Memory B cell (primary cell): ENCODE measurements around the gene GRM3.

Source experiments
- ATAC-seq: fragments of 150-1000 bp; cut with Tn5 transposase; 2 replicates; pipeline ENCODE4 v1.10.0; 2021; ENCODE audit warnings: low read depth, mild to moderate bottlenecking, moderate library complexity
- DNase-seq, 2 donors: peaks; one replicate each; pipeline ENCODE4 v3.0.0; 2022; ENCODE audit warnings: low spot score in 2 of 2
- H3K27ac Mint-ChIP-seq: one replicate; pipeline ENCODE4 v1.8.0; 2022; ENCODE audit warnings: mild to moderate bottlenecking, moderate library complexity, mixed read lengths
- H3K27me3 Mint-ChIP-seq: one replicate; pipeline ENCODE4 v1.8.0; 2022; ENCODE audit warnings: mixed read lengths
- H3K36me3 Mint-ChIP-seq: one replicate; pipeline ENCODE4 v1.8.0; 2022; ENCODE audit warnings: mild to moderate bottlenecking, mixed read lengths
- H3K4me1 Mint-ChIP-seq: one replicate; pipeline ENCODE4 v1.8.0; 2022; ENCODE audit warnings: mixed read lengths
- H3K4me3 Mint-ChIP-seq: one replicate; pipeline ENCODE4 v1.8.0; 2022; ENCODE audit warnings: mild to moderate bottlenecking, moderate library complexity, mixed read lengths
- H3K9me3 Mint-ChIP-seq: one replicate; pipeline ENCODE4 v1.8.0; 2022; ENCODE audit warnings: mixed read lengths

GRM3 gene

GRCh38 chr7:86848226-86848625 is 204.5 kb downstream of the GRM3 start:
- H3K27me3 Mint-ChIP-seq: no peaks in the 10 kb centered on the region
- no peak overlapping the region for H3K27ac Mint-ChIP-seq
- H3K4me1 Mint-ChIP-seq: no peaks in the 10 kb centered on the region
- no peak overlapping the region for H3K4me3 Mint-ChIP-seq
- DNase-seq: no peak
- no peaks in the 10 kb centered on the region for H3K36me3 Mint-ChIP-seq
- no peak for ATAC-seq
- H3K9me3 Mint-ChIP-seq: no peaks in the 10 kb centered on the region

GRCh38 chr7:86851566-86851965 is 207.9 kb downstream of the GRM3 start:
- no peak for DNase-seq
- H3K4me1 Mint-ChIP-seq: no peaks in the 10 kb centered on the region
- no peak for ATAC-seq
- no peak overlapping the region for H3K27ac Mint-ChIP-seq
- H3K27me3 Mint-ChIP-seq: peaks cover 1% of the 10 kb centered on the region
- H3K4me3 Mint-ChIP-seq: no peak overlapping the region
- H3K9me3 Mint-ChIP-seq: no peaks in the 10 kb centered on the region
- no peaks in the 10 kb centered on the region for H3K36me3 Mint-ChIP-seq

GRCh38 chr7:86863452-86863851 is 219.7 kb downstream of the GRM3 start:
- no peaks in the 10 kb centered on the region for H3K9me3 Mint-ChIP-seq
- no peaks in the 10 kb centered on the region for H3K27me3 Mint-ChIP-seq
- no peaks in the 10 kb centered on the region for H3K4me1 Mint-ChIP-seq
- no peak for DNase-seq
- no peak overlapping the region for H3K4me3 Mint-ChIP-seq
- ATAC-seq: no peak
- H3K36me3 Mint-ChIP-seq: peaks cover 4% of the 10 kb centered on the region
- H3K27ac Mint-ChIP-seq: no peak overlapping the region

- peaks cover 8% of the 10 kb centered on the region for H3K36me3 Mint-ChIP-seq
- ATAC-seq (no peak), DNase-seq (no peak)
- no peaks in the 10 kb centered on the region for H3K27me3 Mint-ChIP-seq
- H3K4me1 Mint-ChIP-seq: no peaks in the 10 kb centered on the region
- H3K4me3 Mint-ChIP-seq: no peak overlapping the region
- peaks cover 4% of the 10 kb centered on the region for H3K9me3 Mint-ChIP-seq
- H3K27ac Mint-ChIP-seq: no peak overlapping the region
Observed at GRCh38 chr7:86867163-86867762, 223.6 kb downstream of the GRM3 start.

- no peaks in the 10 kb centered on the region for H3K9me3 Mint-ChIP-seq
- DNase-seq (no peak), ATAC-seq (no peak)
- H3K4me3 Mint-ChIP-seq: no peak overlapping the region
- no peaks in the 10 kb centered on the region for H3K27me3 Mint-ChIP-seq
- H3K27ac Mint-ChIP-seq: no peak overlapping the region
- H3K4me1 Mint-ChIP-seq: no peaks in the 10 kb centered on the region
- H3K36me3 Mint-ChIP-seq: peaks cover 2% of the 10 kb centered on the region
Observed at GRCh38 chr7:86876146-86876545, 232.4 kb downstream of the GRM3 start.

GRCh38 chr7:86884152-86884551 is 240.4 kb downstream of the GRM3 start:
- no peak for DNase-seq
- H3K36me3 Mint-ChIP-seq: peaks cover 10% of the 10 kb centered on the region
- no peak overlapping the region for H3K27ac Mint-ChIP-seq
- no peaks in the 10 kb centered on the region for H3K4me1 Mint-ChIP-seq
- no peak overlapping the region for H3K4me3 Mint-ChIP-seq
- no peaks in the 10 kb centered on the region for H3K9me3 Mint-ChIP-seq
- no peak for ATAC-seq
- H3K27me3 Mint-ChIP-seq: no peaks in the 10 kb centered on the region

- no peak overlapping the region for H3K4me3 Mint-ChIP-seq
- no peak overlapping the region for H3K27ac Mint-ChIP-seq
- H3K36me3 Mint-ChIP-seq: peaks cover 12% of the 10 kb centered on the region
Observed at GRCh38 chr7:86889501-86889900, 245.8 kb downstream of the GRM3 start.

GRCh38 chr7:86898171-86898570 is 254.5 kb downstream of the GRM3 start:
- Mint-ChIP-seq H3K4me3 (no peak overlapping the region), H3K27me3 (no peaks in the 10 kb centered on the region), H3K4me1 (no peaks in the 10 kb centered on the region), H3K27ac (no peak overlapping the region), H3K36me3 (peaks cover 2% of the 10 kb centered on the region), H3K9me3 (no peaks in the 10 kb centered on the region)
- no peak for ATAC-seq
- no peak for DNase-seq

More at GRCh38 chr7:86889501-86889900, 245.8 kb downstream of the GRM3 start:
- peaks cover 7% of the 10 kb centered on the region for H3K4me1 Mint-ChIP-seq
- ATAC-seq (no peak), DNase-seq (no peak)
- no peaks in the 10 kb centered on the region for H3K27me3 Mint-ChIP-seq
- no peaks in the 10 kb centered on the region for H3K9me3 Mint-ChIP-seq

GRCh38 chr7:86900886-86901285 is 257.2 kb downstream of the GRM3 start:
- DNase-seq: no peak
- Mint-ChIP-seq H3K36me3 (peaks cover 5% of the 10 kb centered on the region), H3K27me3 (no peaks in the 10 kb centered on the region), H3K4me3 (no peak overlapping the region), H3K27ac (no peak overlapping the region), H3K9me3 (no peaks in the 10 kb centered on the region), H3K4me1 (peaks cover 4% of the 10 kb centered on the region)
- ATAC-seq: no peak

GRCh38 chr7:86904949-86905834 is 261.5 kb downstream of the GRM3 start:
- ATAC-seq (no peak), DNase-seq (no peak)
- Mint-ChIP-seq H3K4me3 (no peak overlapping the region), H3K36me3 (peaks cover 4% of the 10 kb centered on the region), H3K27ac (no peak overlapping the region), H3K9me3 (no peaks in the 10 kb centered on the region), H3K27me3 (no peaks in the 10 kb centered on the region), H3K4me1 (peaks cover 4% of the 10 kb centered on the region)

GRCh38 chr7:86908948-86909347 is 265.2 kb downstream of the GRM3 start:
- ATAC-seq (no peak), DNase-seq (no peak)
- peaks cover 7% of the 10 kb centered on the region for H3K36me3 Mint-ChIP-seq
- H3K4me3 Mint-ChIP-seq: no peak overlapping the region
- H3K27me3 Mint-ChIP-seq: no peaks in the 10 kb centered on the region
- peaks cover 4% of the 10 kb centered on the region for H3K4me1 Mint-ChIP-seq
- no peaks in the 10 kb centered on the region for H3K9me3 Mint-ChIP-seq
- no peak overlapping the region for H3K27ac Mint-ChIP-seq

GRCh38 chr7:86911659-86912058 is 267.9 kb downstream of the GRM3 start:
- ATAC-seq (no peak), DNase-seq (no peak)
- no peak overlapping the region for H3K27ac Mint-ChIP-seq
- H3K36me3 Mint-ChIP-seq: peaks cover 4% of the 10 kb centered on the region
- no peaks in the 10 kb centered on the region for H3K4me1 Mint-ChIP-seq
- H3K27me3 Mint-ChIP-seq: no peaks in the 10 kb centered on the region
- no peaks in the 10 kb centered on the region for H3K9me3 Mint-ChIP-seq
- H3K4me3 Mint-ChIP-seq: no peak overlapping the region

GRCh38 chr7:86913709-86914108 is 270.0 kb downstream of the GRM3 start:
- Mint-ChIP-seq H3K36me3 (peaks cover 3% of the 10 kb centered on the region), H3K27me3 (no peaks in the 10 kb centered on the region), H3K4me3 (no peak overlapping the region), H3K27ac (peak overlapping the region; percentile 31), H3K4me1 (no peaks in the 10 kb centered on the region), H3K9me3 (no peaks in the 10 kb centered on the region)
- no peak for ATAC-seq
- DNase-seq: no peak
